HCT116 (cell line): ENCODE data around the gene AUTS2.

Experiments
- CTCF ChIP-seq, 3 experiments: fragments of 200-600 bp in 1 of 3; sonication (generic) in 1 of 3; IDR thresholded peaks in 2 of 3; conservative IDR thresholded peaks in 1 of 3; 2 replicates each; pipeline ENCODE4 v1.5.1; 2012 to 2017; ENCODE audit warnings: low read depth in 2 of 3, low read length in 2 of 3, antibody characterized with exemption in 1 of 3, borderline replicate concordance in 1 of 3, control low read depth in 1 of 3, mild to moderate bottlenecking in 1 of 3, mixed read lengths in 1 of 3, mixed run types in 1 of 3, moderate library complexity in 1 of 3; ENCODE audit not compliant: insufficient read depth in 1 of 3
- EZH2 ChIP-seq: fragments of 200-600 bp; sonication (generic); IDR thresholded peaks from 2 replicates; pipeline ENCODE4 v1.6.1; 2017; ENCODE audit warnings: antibody characterized with exemption, mixed run types
- POLR2A ChIP-seq: IDR thresholded peaks from 2 replicates; pipeline ENCODE4 v1.7.0; 2011; ENCODE audit warnings: borderline replicate concordance; ENCODE audit not compliant: insufficient read depth, insufficient read length; ENCODE audit errors: extremely low read depth

GRCh38 chr7:69804962-69805361 lies 206.7 kb downstream of the AUTS2 start:
- TF ChIP-seq EZH2 (no peak), POLR2A (no peak), CTCF (IDR thresholded peaks at IDR 0.05 in 2 of 3, conservative IDR thresholded peaks at IDR 0.05 in 1 of 3; ENCODE audit: borderline replicate concordance in 1 of 3, insufficient read depth in 1 of 3, low read depth in 2 of 3, low read length in 2 of 3) (no peak)
